ENCODE measurements around the gene SSBP2.

- TF ChIP-seq POLR2A (IDR thresholded peaks at IDR 0.05) (no peak), CTCF (IDR thresholded peaks at IDR 0.05) (no peak)
Measured at GRCh38 chr5:81371354-81371876, 379.5 kb downstream of the SSBP2 start.

All from esophagus squamous epithelium (tissue), 4 donors.